IMR-90 (cell line): ENCODE results near the gene NF2. TPM values are rescaled to one million over a fixed set of nuclear protein-coding genes. Genes with fewer than 3 reads are reported as not detected.
A peak's percentile ranks its signal among the peaks of the same experiment; 100 is the strongest.

ENCODE experiments used
- ATAC-seq: fragments of 200-7000 bp; cut with Tn5 transposase; 2 replicates; pipeline ENCODE4 v1.9.1; 2020; ENCODE audit warnings: low read depth, mild to moderate bottlenecking, moderate library complexity
- BruUV-seq: library from RNA; stranded (reverse); fragments of 400-500 nt; replicated peaks from 2 replicates; lab custom pipeline; 2021; lab: Mats Ljungman, UMichigan
- CTCF ChIA-PET: fragments of 300-600 bp; formaldehyde crosslinking; extraction: SDS; loops from one replicate; lab custom pipeline; 2021; ENCODE audit warnings: antibody characterized with exemption; lab: Yijun Ruan, JAX
- POLR2A ChIA-PET: fragments of 300-600 bp; sonication (Branson Sonifier 250); formaldehyde crosslinking; loops from one replicate; lab custom pipeline; 2022; ENCODE audit warnings: antibody characterized with exemption; ENCODE audit not compliant: unreplicated experiment; lab: Charles Lee
- DNase-seq: peaks from one replicate; pipeline ENCODE4 v3.0.0; 2013
- H2AFZ ChIP-seq: replicated peaks from 2 replicates; pipeline ENCODE3; 2013; ENCODE audit warnings: low read length, mild to moderate bottlenecking; ENCODE audit not compliant: poor library complexity
- H2AK5ac ChIP-seq: 2 replicates; pipeline ENCODE4 v1.6.1; 2013; ENCODE audit warnings: low read depth, low read length, inconsistent platforms
- H2AK9ac ChIP-seq: replicated peaks from 2 replicates; pipeline ENCODE3; 2013; ENCODE audit warnings: mild to moderate bottlenecking, low read depth, low read length, moderate library complexity; ENCODE audit not compliant: poor library complexity
- H2BK120ac ChIP-seq: 2 replicates; pipeline ENCODE4 v1.6.1; 2013; ENCODE audit warnings: low read depth, low read length, inconsistent platforms
- H2BK15ac ChIP-seq: 3 replicates; pipeline ENCODE4 v1.6.1; 2013; ENCODE audit warnings: low read depth, low read length, inconsistent platforms
- H2BK20ac ChIP-seq: 2 replicates; pipeline ENCODE4 v1.6.1; 2013; ENCODE audit warnings: low read depth, mild to moderate bottlenecking, inconsistent platforms, low read length, moderate library complexity
- H2BK5ac ChIP-seq: 2 replicates; pipeline ENCODE4 v1.6.1; 2013; ENCODE audit warnings: mild to moderate bottlenecking, low read depth, low read length, inconsistent platforms; ENCODE audit not compliant: poor library complexity, severe bottlenecking
- H3K14ac ChIP-seq: replicated peaks from 2 replicates; pipeline ENCODE4 v1.6.1; 2013; ENCODE audit warnings: low read depth, low read length, inconsistent platforms
- H3K18ac ChIP-seq: 2 replicates; pipeline ENCODE4 v1.6.1; 2013; ENCODE audit warnings: low read depth, low read length, control low read depth
- H3K23ac ChIP-seq: 2 replicates; pipeline ENCODE4 v1.6.1; 2013; ENCODE audit warnings: low read depth, low read length, inconsistent platforms
- H3K27ac ChIP-seq: 2 replicates; pipeline ENCODE4 v1.5.1; 2013; ENCODE audit warnings: mild to moderate bottlenecking, control low read depth, low read length; ENCODE audit not compliant: insufficient read depth
- H3K27me3 ChIP-seq: 2 replicates; pipeline ENCODE4 v1.6.1; 2013; ENCODE audit warnings: low read length; ENCODE audit not compliant: control insufficient read depth, insufficient read depth
- H3K36me3 ChIP-seq: 2 replicates; pipeline ENCODE4 v1.6.1; 2013; ENCODE audit warnings: low read length, mixed read lengths; ENCODE audit not compliant: control insufficient read depth, insufficient read depth
- H3K4ac ChIP-seq: 2 replicates; pipeline ENCODE4 v1.6.1; 2013; ENCODE audit warnings: low read depth, low read length, inconsistent platforms
- H3K4me1 ChIP-seq: 2 replicates; pipeline ENCODE4 v1.6.1; 2013; ENCODE audit warnings: low read length, mixed read lengths; ENCODE audit not compliant: control insufficient read depth, insufficient read depth
- H3K4me2 ChIP-seq: 2 replicates; pipeline ENCODE4 v1.6.1; 2013; ENCODE audit warnings: low read depth, mild to moderate bottlenecking, control low read depth, low read length, moderate library complexity
- H3K4me3 ChIP-seq: 2 replicates; pipeline ENCODE4 v1.5.1; 2013; ENCODE audit warnings: low read depth, mild to moderate bottlenecking, control low read depth, low read length, moderate library complexity; ENCODE audit not compliant: insufficient read depth
- H3K56ac ChIP-seq: 2 replicates; pipeline ENCODE4 v1.6.1; 2013; ENCODE audit warnings: low read length, inconsistent platforms; ENCODE audit not compliant: insufficient read depth; ENCODE audit errors: extremely low read depth
- H3K79me1 ChIP-seq, 2 experiments: 2 replicates each; pipeline ENCODE4 v1.6.1; 2013; ENCODE audit warnings: low read length in 2 of 2, inconsistent platforms in 1 of 2, low read depth in 1 of 2
- H3K9ac ChIP-seq: 2 replicates; pipeline ENCODE4 v1.6.1; 2013; ENCODE audit warnings: low read depth, low read length, control low read depth
- H3K9me1 ChIP-seq: 2 replicates; pipeline ENCODE4 v1.6.1; 2013; ENCODE audit warnings: low read length, inconsistent platforms; ENCODE audit not compliant: insufficient read depth
- H3K9me3 ChIP-seq: 2 replicates; pipeline ENCODE4 v1.6.1; 2013; ENCODE audit warnings: low read length; ENCODE audit not compliant: control insufficient read depth, insufficient read depth
- H4K20me1 ChIP-seq: 2 replicates; pipeline ENCODE4 v1.6.1; 2013; ENCODE audit warnings: low read length, inconsistent platforms; ENCODE audit not compliant: insufficient read depth
- H4K5ac ChIP-seq: 2 replicates; pipeline ENCODE4 v1.6.1; 2013; ENCODE audit warnings: mild to moderate bottlenecking, low read depth, low read length, control low read depth
- H4K8ac ChIP-seq, 2 experiments: 2 replicates each; pipeline ENCODE4 v1.6.1; 2013; ENCODE audit warnings: low read depth in 2 of 2, low read length in 2 of 2, control low read depth in 1 of 2, inconsistent platforms in 1 of 2
- H4K91ac ChIP-seq: 2 replicates; pipeline ENCODE4 v1.6.1; 2013; ENCODE audit warnings: low read depth, low read length, inconsistent platforms; ENCODE audit not compliant: insufficient read depth
- BHLHE40 ChIP-seq: fragments of 150-350 bp; IDR thresholded peaks from 2 replicates; pipeline ENCODE4 v1.6.1; 2016; ENCODE audit warnings: mild to moderate bottlenecking, low read depth, low read length
- CEBPB ChIP-seq: IDR thresholded peaks from 2 replicates; pipeline ENCODE4 v1.6.1; 2012; ENCODE audit warnings: low read depth, low read length, improper control_type of control experiment
- FOS ChIP-seq: fragments of 150-350 bp; IDR thresholded peaks from 2 replicates; pipeline ENCODE4 v1.6.1; 2016; ENCODE audit warnings: low read depth, low read length
- RFX5 ChIP-seq: IDR thresholded peaks from 2 replicates; pipeline ENCODE4 v1.8.0; 2012; ENCODE audit warnings: low read depth, mild to moderate bottlenecking, low read length, moderate library complexity
- WGBS, 2 experiments: methylation state at CpG; one replicate each; pipeline versions ENCODE4 v1.1.5 to v1.1.7; 2013; ENCODE audit warnings: missing lambda C conversion rate in 2 of 2; ENCODE audit not compliant: insufficient read length in 1 of 2; ENCODE audit errors: extremely low coverage in 2 of 2; 5-methylcytosine and 5-hydroxymethylcytosine counted together
- dilution Hi-C: fragments of 300-500 bp; cut with HindIII; formaldehyde crosslinking; loops from one replicate; pipeline ENCODE4 v1.14.3; 2018; ENCODE audit warnings: low sequenced_read_pairs; ENCODE audit not compliant: unreplicated experiment
- in situ Hi-C: fragments of 300-500 bp; cut with MboI; formaldehyde crosslinking; loops from 3 replicates; pipeline ENCODE4 v1.14.3; 2019; ENCODE audit warnings: low sequenced_read_pairs, inconsistent platforms, mixed read lengths
- intact Hi-C: fragments of 100-400 bp; cut with micrococcal nuclease; formaldehyde crosslinking; loops from 2 replicates; pipeline ENCODE4 v1.10.0; 2022
- polyA plus RNA-seq, 3 experiments: library from polyadenylated mRNA; depleted of rRNA; stranded (reverse); fragments of >200 nt; gene quantifications; 2 replicates each; pipeline ENCODE4 v1.2.3, GENCODE V29; 2012; ENCODE audit warnings: low replicate concordance in 1 of 3
- total RNA-seq: library from RNA; depleted of rRNA; stranded (reverse); fragments of >200 nt; gene quantifications from 2 replicates; pipeline ENCODE4 v1.2.3, GENCODE V29; 2012
- TF ChIP-seq, protein P1 (sequence below): conservative IDR thresholded peaks from 2 replicates; pipeline ENCODE4 v1.5.1; 2012; ENCODE audit warnings: mild to moderate bottlenecking, low read depth, low read length, improper control_type of control experiment
- TF ChIP-seq, protein P2 (sequence below): fragments of 150-350 bp; IDR thresholded peaks from 2 replicates; pipeline ENCODE4 v1.6.1; 2016; ENCODE audit warnings: low read depth, mild to moderate bottlenecking, low read length, moderate library complexity, borderline replicate concordance
- TF ChIP-seq, protein P3 (sequence below): fragments of 150-350 bp; IDR thresholded peaks from 2 replicates; pipeline ENCODE4 v1.6.1; 2017; ENCODE audit warnings: mild to moderate bottlenecking, antibody characterized with exemption, low read length, low read depth

The NF2 gene
- total and polyA plus RNA-seq, 2 of the 4 experiments (the other 2 are of a cell fraction), result 59.0 to 151 TPM

DNA sequence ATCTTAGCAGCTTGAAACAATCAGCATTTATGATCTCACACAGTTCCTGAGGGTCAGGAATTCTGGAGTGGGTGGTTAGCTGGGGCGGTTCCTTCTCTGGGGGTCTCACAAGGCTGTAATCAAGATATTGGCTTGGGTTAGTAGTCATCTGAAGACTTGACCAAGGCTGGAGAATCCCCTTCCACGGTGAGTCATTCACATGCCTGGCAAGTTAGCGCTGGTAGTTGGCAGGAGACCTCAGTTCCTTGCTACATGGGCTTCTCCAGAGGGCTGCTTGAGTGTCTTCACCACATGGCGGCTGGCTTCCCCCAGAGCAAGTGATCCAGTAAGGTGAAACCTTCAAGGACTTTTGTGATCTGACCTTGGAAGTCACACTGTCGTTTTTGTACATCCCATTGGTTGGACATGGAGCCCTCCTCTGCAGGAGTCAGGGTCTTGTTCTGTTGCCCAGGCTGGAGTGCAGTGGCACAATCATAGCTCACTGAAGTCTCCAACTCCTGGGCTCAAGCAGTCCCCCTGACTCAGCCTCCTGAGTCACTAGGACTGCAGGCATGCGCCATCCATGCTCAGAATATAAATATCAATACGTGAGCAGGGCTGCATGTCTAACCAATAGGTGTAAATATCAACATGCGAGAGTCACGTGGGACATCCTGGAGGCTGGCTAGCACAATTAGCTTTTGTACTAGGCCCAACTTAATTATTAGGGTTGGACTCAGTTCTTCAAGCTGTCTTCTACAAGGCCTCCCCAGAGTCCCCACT is 15.3 kb upstream of the NF2 start:
- H3K36me3 ChIP-seq, result no peaks in the 10 kb centered on the region
- H3K4me2 ChIP-seq, result no peak overlapping the region
- peak overlapping the region; percentile 43; the same call in 1 of the 2 replicates for H2BK20ac ChIP-seq
- H4K8ac ChIP-seq, result peak overlapping the region in 1 of 2 experiments; percentile 53; a peak in 2 of 4 replicates
- no peak overlapping the region; the same call in 1 of the 2 replicates for H2AK5ac ChIP-seq
- POLR2A ChIA-PET, result no interaction called here
- H2BK5ac ChIP-seq, result peak overlapping the region; percentile 52
- CTCF ChIA-PET, result no interaction called here
- no peaks in the 10 kb centered on the region for H3K9me3 ChIP-seq
- ATAC-seq, result peak; percentile 84
- BruUV-seq, result no TSS peak
- no peaks in the 10 kb centered on the region for H4K20me1 ChIP-seq
- intact Hi-C loops (no loop called here), in situ Hi-C loops (no loop called here), dilution Hi-C loops (no loop called here)
- WGBS, 2 experiments, result 40% methylated on average over 3 of the region's 9 CpGs; no CpG with 5 or more reads in 1 of the 2 experiments
- 0 out of 2 replicates have a peak overlapping the region, but pooled peaks have one; percentile 23 for H3K23ac ChIP-seq
- H3K56ac ChIP-seq, result no peak overlapping the region
- H4K5ac ChIP-seq, result no peak overlapping the region
- peaks cover 13% of the 10 kb centered on the region for H3K9me1 ChIP-seq
- H2BK15ac ChIP-seq, result no peak overlapping the region
- H3K79me1 ChIP-seq, result no peaks in the 10 kb centered on the region; a peak in 1 of 4 replicates
- no peak overlapping the region; the same call in 1 of the 2 replicates for H3K27ac ChIP-seq
- no peak overlapping the region for H3K18ac ChIP-seq
- peak overlapping the region; percentile 18; the same call in 1 of the 2 replicates for H3K4ac ChIP-seq
- peak overlapping the region; percentile 60 for H2AK9ac ChIP-seq
- H4K91ac ChIP-seq, result no peak overlapping the region
- peaks cover 3% of the 10 kb centered on the region; the same call in 1 of the 2 replicates for H3K4me1 ChIP-seq
- no peak overlapping the region for H3K9ac ChIP-seq
- no peaks in the 10 kb centered on the region for H3K27me3 ChIP-seq
- peak overlapping the region; percentile 73 for H2AFZ ChIP-seq
- peak; percentile 92 for DNase-seq
- H3K14ac ChIP-seq, result peak overlapping the region; percentile 13; the same call in 1 of the 2 replicates
- H3K4me3 ChIP-seq, result no peak overlapping the region
- TF ChIP-seq FOS (peak; percentile 52), RFX5 (no peak), CEBPB (peak; percentile 53; the same call in 1 of the 2 replicates), BHLHE40 (peak; percentile 53; the same call in 1 of the 2 replicates)
- TF ChIP-seq, protein P1, sequence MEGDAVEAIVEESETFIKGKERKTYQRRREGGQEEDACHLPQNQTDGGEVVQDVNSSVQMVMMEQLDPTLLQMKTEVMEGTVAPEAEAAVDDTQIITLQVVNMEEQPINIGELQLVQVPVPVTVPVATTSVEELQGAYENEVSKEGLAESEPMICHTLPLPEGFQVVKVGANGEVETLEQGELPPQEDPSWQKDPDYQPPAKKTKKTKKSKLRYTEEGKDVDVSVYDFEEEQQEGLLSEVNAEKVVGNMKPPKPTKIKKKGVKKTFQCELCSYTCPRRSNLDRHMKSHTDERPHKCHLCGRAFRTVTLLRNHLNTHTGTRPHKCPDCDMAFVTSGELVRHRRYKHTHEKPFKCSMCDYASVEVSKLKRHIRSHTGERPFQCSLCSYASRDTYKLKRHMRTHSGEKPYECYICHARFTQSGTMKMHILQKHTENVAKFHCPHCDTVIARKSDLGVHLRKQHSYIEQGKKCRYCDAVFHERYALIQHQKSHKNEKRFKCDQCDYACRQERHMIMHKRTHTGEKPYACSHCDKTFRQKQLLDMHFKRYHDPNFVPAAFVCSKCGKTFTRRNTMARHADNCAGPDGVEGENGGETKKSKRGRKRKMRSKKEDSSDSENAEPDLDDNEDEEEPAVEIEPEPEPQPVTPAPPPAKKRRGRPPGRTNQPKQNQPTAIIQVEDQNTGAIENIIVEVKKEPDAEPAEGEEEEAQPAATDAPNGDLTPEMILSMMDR, result no peak
- TF ChIP-seq, protein P2, sequence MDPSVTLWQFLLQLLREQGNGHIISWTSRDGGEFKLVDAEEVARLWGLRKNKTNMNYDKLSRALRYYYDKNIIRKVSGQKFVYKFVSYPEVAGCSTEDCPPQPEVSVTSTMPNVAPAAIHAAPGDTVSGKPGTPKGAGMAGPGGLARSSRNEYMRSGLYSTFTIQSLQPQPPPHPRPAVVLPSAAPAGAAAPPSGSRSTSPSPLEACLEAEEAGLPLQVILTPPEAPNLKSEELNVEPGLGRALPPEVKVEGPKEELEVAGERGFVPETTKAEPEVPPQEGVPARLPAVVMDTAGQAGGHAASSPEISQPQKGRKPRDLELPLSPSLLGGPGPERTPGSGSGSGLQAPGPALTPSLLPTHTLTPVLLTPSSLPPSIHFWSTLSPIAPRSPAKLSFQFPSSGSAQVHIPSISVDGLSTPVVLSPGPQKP, result no peak
- TF ChIP-seq, protein P3, sequence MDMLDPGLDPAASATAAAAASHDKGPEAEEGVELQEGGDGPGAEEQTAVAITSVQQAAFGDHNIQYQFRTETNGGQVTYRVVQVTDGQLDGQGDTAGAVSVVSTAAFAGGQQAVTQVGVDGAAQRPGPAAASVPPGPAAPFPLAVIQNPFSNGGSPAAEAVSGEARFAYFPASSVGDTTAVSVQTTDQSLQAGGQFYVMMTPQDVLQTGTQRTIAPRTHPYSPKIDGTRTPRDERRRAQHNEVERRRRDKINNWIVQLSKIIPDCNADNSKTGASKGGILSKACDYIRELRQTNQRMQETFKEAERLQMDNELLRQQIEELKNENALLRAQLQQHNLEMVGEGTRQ, result peak; percentile 84
- peak overlapping the region; percentile 18; the same call in 1 of the 2 replicates for H2BK120ac ChIP-seq
